ENCODE measurements around the gene HPS4. TPM values are rescaled to one million over a fixed set of nuclear protein-coding genes. Genes with fewer than 3 reads are reported as not detected.

HPS4 gene
- total and polyA plus RNA-seq, 2 of the 8 experiments (the other 6 are each of a cell fraction or from before 2014, with no cell fraction given): 28.0 to 35.2 TPM

DNA sequence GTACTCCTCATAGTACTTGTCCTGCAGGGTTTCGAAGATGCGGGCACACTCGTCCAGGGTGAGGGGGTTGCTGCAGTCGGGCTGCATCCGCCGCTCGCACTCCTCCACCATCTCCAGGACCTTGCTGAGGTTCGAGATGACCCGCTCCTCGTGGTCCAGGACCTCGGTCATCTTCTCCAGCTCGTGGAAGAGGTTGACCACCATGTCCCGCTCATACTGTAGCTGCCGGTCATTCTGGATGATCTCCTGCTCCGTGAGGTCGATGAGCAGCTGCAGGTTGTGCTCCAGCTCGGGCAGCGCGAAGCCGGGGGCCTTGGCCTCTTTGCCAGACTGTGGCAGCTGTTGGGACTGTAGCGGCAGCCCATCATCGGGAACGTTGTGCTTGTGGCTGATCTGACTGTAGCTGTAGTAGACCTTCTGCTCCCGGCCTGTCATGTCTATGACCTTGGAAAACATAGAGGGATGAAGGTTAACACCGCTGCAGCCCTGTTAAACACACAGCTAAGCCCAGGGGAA is 15.7 kb upstream of the HPS4 start:
- no peaks in the 10 kb centered on the region for H3K9me3 ChIP-seq (ENCODE audit: insufficient read depth in 2 of 2, low read depth in 1 of 2, low read length in 1 of 2)
- H3K23ac ChIP-seq (ENCODE audit: insufficient read length): no peak overlapping the region
- FAIRE-seq (no peak), DNase-seq (ENCODE audit: low read depth in 1 of 2, low spot score in 2 of 2) (no peak)
- CTCF ChIA-PET (ENCODE audit: partially characterized antibody): interaction anchor here (0.9 to 1.5 kb wide), 3 partner anchors 23 to 167 kb away, joined by 3 to 4 read pairs (median 3); no protein-coding TSS in a partner anchor
- H2BK20ac ChIP-seq (ENCODE audit: low read length): no peak overlapping the region
- H2BK5ac ChIP-seq (ENCODE audit: low read depth, low read length): no peak overlapping the region
- POLR2A ChIA-PET (ENCODE audit: partially characterized antibody): interaction anchor here (0.7 to 1.7 kb wide), 7 partner anchors 9 to 283 kb away, joined by 3 to 4 read pairs (median 3); partner anchors contain the start of gene TFIP11
- H4K8ac ChIP-seq (ENCODE audit: extremely low read depth, insufficient read depth, low read length): no peak overlapping the region
- no peak overlapping the region for H4K91ac ChIP-seq (replicated peaks; ENCODE audit: insufficient read length, low read length)
- H3K56ac ChIP-seq (replicated peaks; ENCODE audit: insufficient read length, low read depth, low read length): no peak overlapping the region
- H3K36me3 ChIP-seq (ENCODE audit: control insufficient read depth in 2 of 4, insufficient read depth in 4 of 4, low read length in 3 of 4): peaks cover 25 to 75% (median 69%) of the 10 kb centered on the region in 4 experiments
- WGBS, 2 experiments (ENCODE audit: extremely low coverage in 1 of 2, insufficient coverage in 1 of 2, insufficient read length in 1 of 2, insufficient replicate concordance in 2 of 2, low coverage in 1 of 2, low lambda C conversion rate in 2 of 2, missing lambda C conversion rate in 1 of 2): 91% methylated on average over 25 of the region's 25 CpGs; no CpG with 5 or more reads in 1 of the 2 experiments
- no peaks in the 10 kb centered on the region for H3K79me1 ChIP-seq (ENCODE audit: low read depth, low read length)
- no peak overlapping the region for H3K9ac ChIP-seq (replicated peaks in 1 of 4; ENCODE audit: extremely low read depth in 1 of 4, low read depth in 3 of 4, low read length in 3 of 4)
- no peak overlapping the region for H3K18ac ChIP-seq (ENCODE audit: extremely low read depth, low read length)
- no peak overlapping the region for H2BK12ac ChIP-seq (ENCODE audit: low read depth, low read length)
- H2AK5ac ChIP-seq (ENCODE audit: low read depth, low read length): no peak overlapping the region
- H4K5ac ChIP-seq (ENCODE audit: insufficient read length, low read depth, low read length): no peak overlapping the region
- no peak overlapping the region for H3K27ac ChIP-seq (ENCODE audit: low read depth, low read length)
- H4K20me1 ChIP-seq (replicated peaks in 1 of 2; ENCODE audit: control insufficient read depth in 1 of 2, insufficient read depth in 2 of 2, low read length in 2 of 2): peaks cover 0 to 9% of the 10 kb centered on the region in 2 experiments
- no peak overlapping the region for H3K4ac ChIP-seq (replicated peaks; ENCODE audit: insufficient read length, low read depth, low read length)
- no peak overlapping the region for H3K14ac ChIP-seq (ENCODE audit: insufficient read length)
- H2AFZ ChIP-seq (ENCODE audit: low read length): no peak overlapping the region
- H3K79me2 ChIP-seq (ENCODE audit: control insufficient read depth in 1 of 2, insufficient read depth in 2 of 2, low read length in 2 of 2): no peaks in the 10 kb centered on the region
- H3K4me3 ChIP-seq (ENCODE audit: extremely low read depth in 1 of 4, insufficient read depth in 2 of 4, low read depth in 3 of 4, low read length in 4 of 4): no peak overlapping the region
- TF ChIP-seq POLR2A (IDR thresholded peaks at IDR 0.05; ENCODE audit: control extremely low read depth in 1 of 2, low read depth in 2 of 2, low read length in 2 of 2) (no peak), SUZ12 (IDR thresholded peaks at IDR 0.05; ENCODE audit: low read length) (no peak), TEAD4 (IDR thresholded peaks at IDR 0.05; ENCODE audit: low read depth, low read length) (no peak), ATF2 (IDR thresholded peaks at IDR 0.05; ENCODE audit: low read length) (no peak), CHD2 (IDR thresholded peaks at IDR 0.05; ENCODE audit: low read length) (no peak), BACH1 (IDR thresholded peaks at IDR 0.05; ENCODE audit: low read length) (no peak), CBX5 (IDR thresholded peaks at IDR 0.05; ENCODE audit: low read depth, low read length) (no peak), CHD1 (IDR thresholded peaks at IDR 0.05; ENCODE audit: low read depth, low read length) (no peak), ASH2L (IDR thresholded peaks at IDR 0.05; ENCODE audit: low read length) (no peak), NRF1 (IDR thresholded peaks at IDR 0.05; ENCODE audit: low read depth, low read length) (no peak), PHF8 (conservative IDR thresholded peaks at IDR 0.05; ENCODE audit: low read depth, low read length) (no peak)
- no peaks in the 10 kb centered on the region for H3K27me3 ChIP-seq (replicated peaks in 1 of 4; ENCODE audit: control insufficient read depth in 3 of 4, extremely low read depth in 1 of 4, insufficient read depth in 3 of 4, low read length in 3 of 4)
- no peak overlapping the region for H2BK120ac ChIP-seq (replicated peaks; ENCODE audit: low read depth, low read length)
- no peaks in the 10 kb centered on the region for H3K23me2 ChIP-seq (ENCODE audit: low read depth, low read length)
- H2BK15ac ChIP-seq (ENCODE audit: low read length): no peak overlapping the region
- H3K4me1 ChIP-seq (replicated peaks in 1 of 4; ENCODE audit: control insufficient read depth in 3 of 4, insufficient read depth in 4 of 4, low read length in 3 of 4): peaks cover 0 to 4% (median 2%) of the 10 kb centered on the region in 4 experiments; a peak in 3 of 7 replicates
- no peak overlapping the region for H3K4me2 ChIP-seq (ENCODE audit: insufficient read depth in 1 of 2, low read depth in 2 of 2, low read length in 2 of 2)

Data from H1 (cell line).